SK-N-SH treated with all-trans-retinoic acid at 6 μM for 48 hours (cell line): ENCODE measurements around the gene CHRD.

Source experiments
- CSDC2 ChIP-seq: fragments of 250-450 bp; sonication (Bioruptor Pico); IDR thresholded peaks from 2 replicates; pipeline ENCODE4 v1.5.0; 2020; ENCODE audit warnings: mild to moderate bottlenecking, moderate library complexity
- GLIS3 ChIP-seq: fragments of 250-450 bp; sonication (Bioruptor Pico); IDR thresholded peaks from 2 replicates; pipeline ENCODE4 v1.5.0; 2020; ENCODE audit warnings: mild to moderate bottlenecking, moderate library complexity
- RARB ChIP-seq: fragments of 250-450 bp; sonication (Bioruptor Pico); IDR thresholded peaks from 2 replicates; pipeline ENCODE4 v1.8.0; 2021; ENCODE audit warnings: mild to moderate bottlenecking, moderate library complexity
- TCF4 ChIP-seq: fragments of 250-450 bp; sonication (Bioruptor Pico); IDR thresholded peaks from 2 replicates; pipeline ENCODE4 v1.8.0; 2021; ENCODE audit warnings: mild to moderate bottlenecking, moderate library complexity, borderline replicate concordance
- ZFP3 ChIP-seq: fragments of 250-450 bp; sonication (Bioruptor Pico); IDR thresholded peaks from 2 replicates; pipeline ENCODE4 v1.5.0; 2020; ENCODE audit warnings: mild to moderate bottlenecking, moderate library complexity
- ZFP30 ChIP-seq: fragments of 450-650 bp; formaldehyde crosslinking; IDR thresholded peaks from 2 replicates; pipeline ENCODE4 v1.5.0; 2022; ENCODE audit warnings: mild to moderate bottlenecking, moderate library complexity
- ZNF565 ChIP-seq: fragments of 450-650 bp; formaldehyde crosslinking; conservative IDR thresholded peaks from 2 replicates; pipeline ENCODE4 v1.5.0; 2020; ENCODE audit warnings: low read depth, mild to moderate bottlenecking, moderate library complexity
- ZNF8 ChIP-seq: fragments of 450-650 bp; formaldehyde crosslinking; IDR thresholded peaks from 2 replicates; pipeline ENCODE4 v1.5.0; 2020; ENCODE audit warnings: mild to moderate bottlenecking, moderate library complexity
- TF ChIP-seq, protein P1 (sequence below): fragments of 250-450 bp; sonication (Bioruptor Pico); IDR thresholded peaks from 2 replicates; pipeline ENCODE4 v1.8.0; 2021; ENCODE audit warnings: low read depth, mild to moderate bottlenecking, moderate library complexity, borderline replicate concordance
- TF ChIP-seq, protein P2 (sequence below): fragments of 250-450 bp; sonication (Bioruptor Pico); IDR thresholded peaks from 2 replicates; pipeline ENCODE4 v1.8.0; 2020; ENCODE audit warnings: mild to moderate bottlenecking, moderate library complexity, borderline replicate concordance
- TF ChIP-seq, protein P3 (sequence below): fragments of 250-450 bp; sonication (Bioruptor Pico); IDR thresholded peaks from 2 replicates; pipeline ENCODE4 v1.5.1; 2020; ENCODE audit warnings: low read depth, mild to moderate bottlenecking, moderate library complexity
- TF ChIP-seq, protein P4 (sequence below): fragments of 250-450 bp; sonication (Bioruptor Pico); IDR thresholded peaks from 2 replicates; pipeline ENCODE4 v1.5.0; 2020; ENCODE audit warnings: mild to moderate bottlenecking, moderate library complexity

DNA sequence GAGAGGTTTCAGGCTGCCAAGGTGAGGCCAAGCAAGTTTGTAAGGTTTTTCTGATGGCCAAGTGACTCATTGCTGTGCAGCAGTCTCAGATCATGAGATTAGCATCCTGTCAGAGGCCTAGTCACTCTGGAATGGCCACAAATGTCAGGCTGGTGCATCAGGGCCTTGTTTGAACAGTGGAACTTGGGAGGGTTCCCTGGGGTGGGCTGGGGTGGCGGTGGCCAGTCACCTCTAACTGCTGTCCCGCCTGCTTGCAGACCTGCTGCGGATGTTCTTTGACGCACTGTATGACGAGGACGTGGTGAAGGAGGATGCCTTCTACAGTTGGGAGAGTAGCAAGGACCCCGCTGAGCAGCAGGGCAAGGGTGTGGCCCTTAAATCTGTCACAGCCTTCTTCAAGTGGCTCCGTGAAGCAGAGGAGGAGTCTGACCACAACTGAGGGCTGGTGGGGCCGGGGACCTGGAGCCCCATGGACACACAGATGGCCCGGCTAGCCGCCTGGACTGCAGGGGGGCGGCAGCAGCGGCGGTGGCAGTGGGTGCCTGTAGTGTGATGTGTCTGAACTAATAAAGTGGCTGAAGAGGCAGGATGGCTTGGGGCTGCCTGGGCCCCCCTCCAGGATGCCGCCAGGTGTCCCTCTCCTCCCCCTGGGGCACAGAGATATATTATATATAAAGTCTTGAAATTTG is 45.2 kb upstream of the CHRD start:
- TF ChIP-seq, protein P1, sequence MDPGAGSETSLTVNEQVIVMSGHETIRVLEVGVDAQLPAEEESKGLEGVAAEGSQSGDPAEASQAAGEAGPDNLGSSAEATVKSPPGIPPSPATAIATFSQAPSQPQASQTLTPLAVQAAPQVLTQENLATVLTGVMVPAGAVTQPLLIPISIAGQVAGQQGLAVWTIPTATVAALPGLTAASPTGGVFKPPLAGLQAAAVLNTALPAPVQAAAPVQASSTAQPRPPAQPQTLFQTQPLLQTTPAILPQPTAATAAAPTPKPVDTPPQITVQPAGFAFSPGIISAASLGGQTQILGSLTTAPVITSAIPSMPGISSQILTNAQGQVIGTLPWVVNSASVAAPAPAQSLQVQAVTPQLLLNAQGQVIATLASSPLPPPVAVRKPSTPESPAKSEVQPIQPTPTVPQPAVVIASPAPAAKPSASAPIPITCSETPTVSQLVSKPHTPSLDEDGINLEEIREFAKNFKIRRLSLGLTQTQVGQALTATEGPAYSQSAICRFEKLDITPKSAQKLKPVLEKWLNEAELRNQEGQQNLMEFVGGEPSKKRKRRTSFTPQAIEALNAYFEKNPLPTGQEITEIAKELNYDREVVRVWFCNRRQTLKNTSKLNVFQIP (CRISPR knock-in tag): no peak
- TF ChIP-seq ZFP30 (CRISPR knock-in tag) (no peak), GLIS3 (CRISPR knock-in tag) (no peak), ZNF565 (CRISPR knock-in tag) (no peak), RARB (CRISPR knock-in tag) (no peak), CSDC2 (no peak), ZFP3 (CRISPR knock-in tag) (no peak), TCF4 (CRISPR knock-in tag) (no peak), ZNF8 (CRISPR knock-in tag) (no peak)
- TF ChIP-seq, protein P2, sequence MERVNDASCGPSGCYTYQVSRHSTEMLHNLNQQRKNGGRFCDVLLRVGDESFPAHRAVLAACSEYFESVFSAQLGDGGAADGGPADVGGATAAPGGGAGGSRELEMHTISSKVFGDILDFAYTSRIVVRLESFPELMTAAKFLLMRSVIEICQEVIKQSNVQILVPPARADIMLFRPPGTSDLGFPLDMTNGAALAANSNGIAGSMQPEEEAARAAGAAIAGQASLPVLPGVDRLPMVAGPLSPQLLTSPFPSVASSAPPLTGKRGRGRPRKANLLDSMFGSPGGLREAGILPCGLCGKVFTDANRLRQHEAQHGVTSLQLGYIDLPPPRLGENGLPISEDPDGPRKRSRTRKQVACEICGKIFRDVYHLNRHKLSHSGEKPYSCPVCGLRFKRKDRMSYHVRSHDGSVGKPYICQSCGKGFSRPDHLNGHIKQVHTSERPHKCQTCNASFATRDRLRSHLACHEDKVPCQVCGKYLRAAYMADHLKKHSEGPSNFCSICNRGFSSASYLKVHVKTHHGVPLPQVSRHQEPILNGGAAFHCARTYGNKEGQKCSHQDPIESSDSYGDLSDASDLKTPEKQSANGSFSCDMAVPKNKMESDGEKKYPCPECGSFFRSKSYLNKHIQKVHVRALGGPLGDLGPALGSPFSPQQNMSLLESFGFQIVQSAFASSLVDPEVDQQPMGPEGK: no peak
- TF ChIP-seq, protein P3, sequence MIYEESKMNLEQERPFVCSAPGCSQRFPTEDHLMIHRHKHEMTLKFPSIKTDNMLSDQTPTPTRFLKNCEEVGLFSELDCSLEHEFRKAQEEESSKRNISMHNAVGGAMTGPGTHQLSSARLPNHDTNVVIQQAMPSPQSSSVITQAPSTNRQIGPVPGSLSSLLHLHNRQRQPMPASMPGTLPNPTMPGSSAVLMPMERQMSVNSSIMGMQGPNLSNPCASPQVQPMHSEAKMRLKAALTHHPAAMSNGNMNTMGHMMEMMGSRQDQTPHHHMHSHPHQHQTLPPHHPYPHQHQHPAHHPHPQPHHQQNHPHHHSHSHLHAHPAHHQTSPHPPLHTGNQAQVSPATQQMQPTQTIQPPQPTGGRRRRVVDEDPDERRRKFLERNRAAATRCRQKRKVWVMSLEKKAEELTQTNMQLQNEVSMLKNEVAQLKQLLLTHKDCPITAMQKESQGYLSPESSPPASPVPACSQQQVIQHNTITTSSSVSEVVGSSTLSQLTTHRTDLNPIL: no peak
- TF ChIP-seq, protein P4, sequence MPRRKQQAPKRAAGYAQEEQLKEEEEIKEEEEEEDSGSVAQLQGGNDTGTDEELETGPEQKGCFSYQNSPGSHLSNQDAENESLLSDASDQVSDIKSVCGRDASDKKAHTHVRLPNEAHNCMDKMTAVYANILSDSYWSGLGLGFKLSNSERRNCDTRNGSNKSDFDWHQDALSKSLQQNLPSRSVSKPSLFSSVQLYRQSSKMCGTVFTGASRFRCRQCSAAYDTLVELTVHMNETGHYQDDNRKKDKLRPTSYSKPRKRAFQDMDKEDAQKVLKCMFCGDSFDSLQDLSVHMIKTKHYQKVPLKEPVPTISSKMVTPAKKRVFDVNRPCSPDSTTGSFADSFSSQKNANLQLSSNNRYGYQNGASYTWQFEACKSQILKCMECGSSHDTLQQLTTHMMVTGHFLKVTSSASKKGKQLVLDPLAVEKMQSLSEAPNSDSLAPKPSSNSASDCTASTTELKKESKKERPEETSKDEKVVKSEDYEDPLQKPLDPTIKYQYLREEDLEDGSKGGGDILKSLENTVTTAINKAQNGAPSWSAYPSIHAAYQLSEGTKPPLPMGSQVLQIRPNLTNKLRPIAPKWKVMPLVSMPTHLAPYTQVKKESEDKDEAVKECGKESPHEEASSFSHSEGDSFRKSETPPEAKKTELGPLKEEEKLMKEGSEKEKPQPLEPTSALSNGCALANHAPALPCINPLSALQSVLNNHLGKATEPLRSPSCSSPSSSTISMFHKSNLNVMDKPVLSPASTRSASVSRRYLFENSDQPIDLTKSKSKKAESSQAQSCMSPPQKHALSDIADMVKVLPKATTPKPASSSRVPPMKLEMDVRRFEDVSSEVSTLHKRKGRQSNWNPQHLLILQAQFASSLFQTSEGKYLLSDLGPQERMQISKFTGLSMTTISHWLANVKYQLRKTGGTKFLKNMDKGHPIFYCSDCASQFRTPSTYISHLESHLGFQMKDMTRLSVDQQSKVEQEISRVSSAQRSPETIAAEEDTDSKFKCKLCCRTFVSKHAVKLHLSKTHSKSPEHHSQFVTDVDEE: no peak
